KMS-11 (cell line): Measurements from ENCODE around the gene ZNF574.

Experiments used
- H2AFZ ChIP-seq: fragments of 200-600 bp; sonication (generic); 2 replicates; pipeline ENCODE4 v1.6.1; 2016; ENCODE audit warnings: antibody characterized with exemption, mixed run types, low read depth
- H3K27ac ChIP-seq: fragments of 200-600 bp; sonication (generic); 2 replicates; pipeline ENCODE4 v1.6.1; 2016; ENCODE audit warnings: mild to moderate bottlenecking, mixed run types
- H3K27me3 ChIP-seq: fragments of 200-600 bp; sonication (generic); 2 replicates; pipeline ENCODE4 v1.6.1; 2017; ENCODE audit warnings: mild to moderate bottlenecking, low read depth, mixed run types, moderate library complexity; ENCODE audit not compliant: insufficient read depth
- H3K36me3 ChIP-seq: fragments of 200-600 bp; sonication (generic); 2 replicates; pipeline ENCODE4 v1.6.1; 2017; ENCODE audit warnings: mild to moderate bottlenecking, mixed run types; ENCODE audit not compliant: insufficient read depth
- H3K4me1 ChIP-seq: fragments of 200-600 bp; sonication (generic); 2 replicates; pipeline ENCODE4 v1.6.1; 2016; ENCODE audit warnings: mild to moderate bottlenecking, low read depth, mixed run types; ENCODE audit not compliant: poor library complexity, severe bottlenecking
- H3K4me2 ChIP-seq: fragments of 200-600 bp; sonication (generic); 2 replicates; pipeline ENCODE4 v1.7.0; 2016; ENCODE audit warnings: mild to moderate bottlenecking, mixed run types
- H3K4me3 ChIP-seq: fragments of 200-600 bp; sonication (generic); IDR thresholded peaks from 2 replicates; pipeline ENCODE4 v1.6.1; 2017; ENCODE audit warnings: low read depth, low read length, mixed read lengths; ENCODE audit not compliant: insufficient read depth
- H3K79me2 ChIP-seq: fragments of 200-600 bp; sonication (generic); 2 replicates; pipeline ENCODE4 v1.6.1; 2016; ENCODE audit warnings: low read depth, mixed run types; ENCODE audit not compliant: insufficient read depth
- H3K9ac ChIP-seq: fragments of 200-600 bp; sonication (generic); 2 replicates; pipeline ENCODE4 v1.6.1; 2016; ENCODE audit warnings: mild to moderate bottlenecking, mixed run types
- H4K20me1 ChIP-seq: fragments of 200-600 bp; sonication (generic); 2 replicates; pipeline ENCODE4 v1.6.1; 2016; ENCODE audit warnings: mild to moderate bottlenecking, mixed run types; ENCODE audit not compliant: insufficient read depth
- TF ChIP-seq, protein P1 (sequence below): fragments of 200-600 bp; sonication (generic); conservative IDR thresholded peaks from 2 replicates; pipeline ENCODE4 v1.6.1; 2017; ENCODE audit warnings: low read depth, mild to moderate bottlenecking, antibody characterized with exemption, low read length, moderate library complexity, mixed read lengths

Gene ZNF574

DNA sequence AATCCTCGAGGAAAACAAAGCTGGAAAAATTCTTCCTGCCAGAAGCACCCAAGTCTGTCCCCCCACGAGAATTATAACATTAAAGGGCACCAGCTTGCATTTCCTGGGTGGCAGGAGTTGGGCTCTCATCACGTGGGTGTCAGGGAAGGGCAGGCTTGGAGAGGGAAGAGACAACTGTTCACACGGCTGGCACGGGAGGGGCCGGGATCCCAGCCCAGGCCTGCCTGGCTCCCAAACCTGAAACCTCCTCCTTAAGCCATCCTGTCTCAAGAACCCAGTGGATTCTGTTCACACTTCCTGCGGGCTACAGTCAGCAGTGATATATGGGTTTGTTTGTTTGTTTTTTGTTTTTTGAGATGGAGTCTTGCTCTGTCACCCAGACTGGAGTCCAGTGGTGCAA is 18.1 kb upstream of the ZNF574 start:
- H3K27me3 ChIP-seq: peaks cover 88% of the 10 kb centered on the region
- H3K36me3 ChIP-seq: no peaks in the 10 kb centered on the region

GRCh38 chr19:42059196-42059595 is 16.8 kb upstream of the ZNF574 start:
- TF ChIP-seq, protein P1, sequence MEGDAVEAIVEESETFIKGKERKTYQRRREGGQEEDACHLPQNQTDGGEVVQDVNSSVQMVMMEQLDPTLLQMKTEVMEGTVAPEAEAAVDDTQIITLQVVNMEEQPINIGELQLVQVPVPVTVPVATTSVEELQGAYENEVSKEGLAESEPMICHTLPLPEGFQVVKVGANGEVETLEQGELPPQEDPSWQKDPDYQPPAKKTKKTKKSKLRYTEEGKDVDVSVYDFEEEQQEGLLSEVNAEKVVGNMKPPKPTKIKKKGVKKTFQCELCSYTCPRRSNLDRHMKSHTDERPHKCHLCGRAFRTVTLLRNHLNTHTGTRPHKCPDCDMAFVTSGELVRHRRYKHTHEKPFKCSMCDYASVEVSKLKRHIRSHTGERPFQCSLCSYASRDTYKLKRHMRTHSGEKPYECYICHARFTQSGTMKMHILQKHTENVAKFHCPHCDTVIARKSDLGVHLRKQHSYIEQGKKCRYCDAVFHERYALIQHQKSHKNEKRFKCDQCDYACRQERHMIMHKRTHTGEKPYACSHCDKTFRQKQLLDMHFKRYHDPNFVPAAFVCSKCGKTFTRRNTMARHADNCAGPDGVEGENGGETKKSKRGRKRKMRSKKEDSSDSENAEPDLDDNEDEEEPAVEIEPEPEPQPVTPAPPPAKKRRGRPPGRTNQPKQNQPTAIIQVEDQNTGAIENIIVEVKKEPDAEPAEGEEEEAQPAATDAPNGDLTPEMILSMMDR: no peak
- no peaks in the 10 kb centered on the region for H3K4me1 ChIP-seq
- no peaks in the 10 kb centered on the region for H4K20me1 ChIP-seq
- peaks cover 85% of the 10 kb centered on the region for H3K27me3 ChIP-seq
- H2AFZ ChIP-seq: no peak overlapping the region
- no peaks in the 10 kb centered on the region for H3K79me2 ChIP-seq
- no peak overlapping the region for H3K4me2 ChIP-seq
- H3K4me3 ChIP-seq: no peak overlapping the region
- H3K36me3 ChIP-seq: no peaks in the 10 kb centered on the region
- H3K9ac ChIP-seq: no peak overlapping the region
- H3K27ac ChIP-seq: no peak overlapping the region

More for the DNA sequence above, 18.1 kb upstream of the ZNF574 start:
- H3K79me2 ChIP-seq: no peaks in the 10 kb centered on the region
- no peak overlapping the region for H3K4me3 ChIP-seq
- no peak overlapping the region for H3K9ac ChIP-seq
- no peak overlapping the region for H2AFZ ChIP-seq
- TF ChIP-seq, protein P1: no peak
- no peaks in the 10 kb centered on the region for H4K20me1 ChIP-seq
- H3K4me2 ChIP-seq: no peak overlapping the region
- H3K4me1 ChIP-seq: no peaks in the 10 kb centered on the region
- H3K27ac ChIP-seq: no peak overlapping the region

DNA sequence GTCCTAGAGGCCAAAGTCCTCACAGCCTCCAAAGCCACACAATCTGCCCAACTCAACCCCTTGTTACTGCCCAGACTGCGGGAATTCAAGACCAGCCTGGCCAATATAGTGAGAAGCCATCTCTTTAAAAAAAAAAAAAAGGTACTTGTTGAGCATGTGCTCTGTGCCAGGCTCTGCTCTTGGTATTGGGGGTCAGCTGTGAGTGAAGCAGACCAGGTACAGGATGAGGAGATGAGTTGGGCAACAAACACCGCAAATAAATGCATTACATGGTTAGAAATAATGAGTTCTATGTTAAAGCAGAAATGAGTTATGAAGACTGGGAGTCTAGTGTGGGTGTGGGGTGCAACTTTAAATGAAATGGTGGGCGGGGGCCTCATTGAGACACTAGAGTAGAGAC is 15.8 kb upstream of the ZNF574 start:
- Histone ChIP-seq H4K20me1 (no peaks in the 10 kb centered on the region), H3K4me3 (no peak overlapping the region)

GRCh38 chr19:42062381-42062780 is 13.6 kb upstream of the ZNF574 start:
- H3K4me1 ChIP-seq: no peaks in the 10 kb centered on the region
- no peak overlapping the region for H3K9ac ChIP-seq
- H3K36me3 ChIP-seq: no peaks in the 10 kb centered on the region
- H4K20me1 ChIP-seq: no peaks in the 10 kb centered on the region
- TF ChIP-seq, protein P1: no peak
- no peaks in the 10 kb centered on the region for H3K79me2 ChIP-seq
- no peak overlapping the region for H3K27ac ChIP-seq
- H3K4me2 ChIP-seq: no peak overlapping the region
- peaks cover 86% of the 10 kb centered on the region for H3K27me3 ChIP-seq
- H3K4me3 ChIP-seq: no peak overlapping the region
- no peak overlapping the region for H2AFZ ChIP-seq

More for the DNA sequence above, 15.8 kb upstream of the ZNF574 start:
- H3K27ac ChIP-seq: no peak overlapping the region
- H3K79me2 ChIP-seq: no peaks in the 10 kb centered on the region
- H3K4me2 ChIP-seq: no peak overlapping the region
- no peaks in the 10 kb centered on the region for H3K36me3 ChIP-seq
- peaks cover 85% of the 10 kb centered on the region for H3K27me3 ChIP-seq
- H3K4me1 ChIP-seq: no peaks in the 10 kb centered on the region
- H2AFZ ChIP-seq: no peak overlapping the region
- H3K9ac ChIP-seq: no peak overlapping the region
- TF ChIP-seq, protein P1: no peak
